ENCODE results near the gene DAPK2.

DNA sequence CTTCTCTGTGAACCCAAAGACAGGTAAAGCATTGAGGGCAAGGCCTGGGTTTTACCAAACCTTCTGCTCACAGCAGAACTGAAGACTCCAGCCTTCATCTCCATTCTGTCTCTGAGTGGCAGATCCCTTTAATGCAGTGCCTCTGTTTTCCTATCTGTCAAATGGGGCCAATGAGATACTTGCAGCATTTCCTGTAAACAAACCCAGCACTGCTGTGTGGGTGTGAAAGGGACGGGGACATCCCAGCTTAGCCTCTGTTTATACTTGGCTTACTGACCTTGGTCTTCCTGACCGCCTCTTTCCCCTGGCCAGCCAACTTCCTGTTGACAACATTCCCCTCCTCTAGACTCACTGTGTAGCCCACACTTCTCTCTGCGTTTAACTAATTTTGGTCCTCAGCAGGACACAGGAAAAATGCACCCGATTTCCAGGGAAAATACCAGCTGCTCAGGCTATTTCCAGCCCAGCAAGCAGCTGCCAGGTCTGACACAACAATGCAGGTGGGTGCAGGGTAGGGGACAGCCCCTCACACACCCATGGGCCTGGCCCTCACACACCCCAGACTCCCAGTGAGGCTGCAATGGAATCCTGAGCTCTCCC lies 106.7 kb downstream of the DAPK2 start:
- TF ChIP-seq FOXK2 (IDR thresholded peaks at IDR 0.05) = no peak
- TF ChIP-seq SP1 (IDR thresholded peaks at IDR 0.05) = no peak
- no peak for TF ChIP-seq FOXA1 (IDR thresholded peaks at IDR 0.05)
- TF ChIP-seq BHLHE40 (IDR thresholded peaks at IDR 0.05; ENCODE audit: borderline replicate concordance) = no peak
- no peak for TF ChIP-seq NFRKB (IDR thresholded peaks at IDR 0.05)
- no peak for TF ChIP-seq ARNT (IDR thresholded peaks at IDR 0.05)
- TF ChIP-seq CTBP1 (IDR thresholded peaks at IDR 0.05; ENCODE audit: borderline replicate concordance) = no peak
- TF ChIP-seq TARDBP (IDR thresholded peaks at IDR 0.05) = no peak

Measured in HEK293T (cell line).